Adrenal gland (tissue), 12 donors: ENCODE results near the gene PLEKHS1. TPM values are rescaled to one million over a fixed set of nuclear protein-coding genes. Genes with fewer than 3 reads are reported as not detected.

Source experiments
- DNase-seq, 7 donors: peaks; one replicate each; pipeline ENCODE4 v3.0.0-alpha.2; 2019 to 2020
- H3K27ac ChIP-seq, 5 donors: fragments of 200-600 bp; sonication (generic) in 4 of 5; 1 replicate in 3 of 5; 2 replicates in 2 of 5; pipeline versions ENCODE4 v1.5.1 to v1.8.0; 2016 to 2020; ENCODE audit warnings: mild to moderate bottlenecking in 1 of 5
- H3K27me3 ChIP-seq: fragments of 200-600 bp; 2 replicates; pipeline ENCODE4 v1.8.0; 2021
- H3K36me3 ChIP-seq, 2 donors: fragments of 200-600 bp; replicated peaks in 1 of 2; 1 replicate in 1 of 2; 2 replicates in 1 of 2; pipeline versions ENCODE4 v1.5.1 to v1.8.0; 2018 to 2022
- H3K4me1 ChIP-seq, 2 donors: fragments of 200-600 bp; replicated peaks in 1 of 2; 1 replicate in 1 of 2; 2 replicates in 1 of 2; pipeline versions ENCODE4 v1.5.1 to v1.8.0; 2018 to 2021
- H3K4me3 ChIP-seq, 4 donors: fragments of 200-600 bp; sonication (generic) in 3 of 4; one replicate each; pipeline ENCODE4 v1.5.1; 2016 to 2018
- H3K9me3 ChIP-seq, 3 donors: fragments of 200-600 bp; sonication (generic) in 1 of 3; replicated peaks in 1 of 3; 1 replicate in 2 of 3; 2 replicates in 1 of 3; pipeline versions ENCODE4 v1.5.1 to v1.8.0; 2016 to 2021
- CTCF ChIP-seq, 6 experiments: fragments of 450-650 bp in 4 of 6; fragments of 200-600 bp in 2 of 6; sonication (generic) in 1 of 6; IDR thresholded peaks; 1 replicate in 5 of 6; 2 replicates in 1 of 6; pipeline versions ENCODE4 v1.5.1 to v1.8.0; 2016 to 2021; ENCODE audit warnings: antibody characterized with exemption in 6 of 6, mild to moderate bottlenecking in 2 of 6, moderate library complexity in 1 of 6
- POLR2A ChIP-seq, 2 donors: fragments of 450-650 bp; IDR thresholded peaks; one replicate each; pipeline ENCODE4 v1.6.1; 2017; ENCODE audit warnings: antibody characterized with exemption in 2 of 2, mild to moderate bottlenecking in 2 of 2, moderate library complexity in 1 of 2
- WGBS, 4 donors: extraction: QIAGEN DNeasy Blood & Tissue Kit in 2 of 4; methylation state at CpG; one replicate each; pipeline versions ENCODE4 v1.1.5 to v1.1.7; 2013 to 2017; 5-methylcytosine and 5-hydroxymethylcytosine counted together
- intact Hi-C, 2 donors: fragments of 100-400 bp; cut with DNase I; formaldehyde crosslinking; loops; one replicate each; pipeline versions ENCODE4 v1.14.1 to v1.15.0; 2022 to 2023
- polyA plus RNA-seq, 3 donors: library from polyadenylated mRNA; stranded (reverse); fragments of 200-250 nt in 2 of 3; fragments of 350-450 nt in 1 of 3; fragmentation: Illumina TruSeq in 1 of 3; extraction: RNeasy Lipid Tissue Mini Kit (QIAGEN cat#74804) in 1 of 3; gene quantifications; one replicate each; pipeline ENCODE4 v1.2.3, GENCODE V29; 2013 to 2014
- total RNA-seq, 9 donors: library from RNA; depleted of rRNA in 4 of 9; stranded (reverse); fragments of >200 nt in 4 of 9; fragments of 120-200 nt in 1 of 9; fragmentation: NEBNext Ultra II Directional in 1 of 9; extraction: Animal tissue kit (Norgen Biotek cat#: 25700) in 1 of 9; gene quantifications; one replicate each; pipeline versions ENCODE4 v1.1.0 to v1.2.4, GENCODE V29; 2013 to 2023
- donor health status: healthy with polysubstance abuse.
- donor health status: Bipolar disorder and iron deficiency.
- donor health status: DM: yes; HTN: yes; CAD: no.
- donor health status: DM: no; HTN: no; CAD: no.
- donor health status: DM: no; HTN: no; CAD: no.
- donor health status: DM: yes; HTN: yes; CAD: no.

Gene PLEKHS1
- total and polyA plus RNA-seq, 12 donors = 0.13 TPM; not detected in 11

DNA sequence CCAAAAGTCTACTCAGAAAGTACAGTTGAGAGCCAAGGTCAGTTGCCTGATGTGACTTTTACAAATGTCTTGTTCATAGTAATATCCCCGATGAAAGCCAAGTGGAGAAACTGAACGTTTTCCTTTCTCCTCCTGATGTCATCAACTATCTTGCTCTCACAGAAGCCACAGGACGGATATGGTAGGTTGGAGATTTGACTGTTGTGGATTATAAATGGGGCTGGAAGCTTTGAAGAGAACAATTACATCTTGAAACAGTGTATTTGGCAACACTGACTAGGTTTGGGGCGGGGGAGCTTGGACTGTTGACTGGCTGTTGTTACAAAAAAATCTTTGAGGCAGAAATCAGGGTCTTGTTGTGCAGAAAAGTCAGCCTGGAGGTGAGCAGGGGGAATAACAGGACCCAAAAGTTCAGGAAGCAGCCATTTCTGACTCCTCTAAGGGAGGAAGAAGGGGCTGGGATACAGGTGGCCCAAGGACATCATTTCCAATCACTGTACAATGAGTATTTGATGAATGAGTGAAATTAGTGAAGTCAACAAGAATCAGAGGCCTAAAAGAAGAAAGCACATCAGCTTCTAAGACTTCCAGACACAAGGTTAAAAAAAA is 24.3 kb downstream of the PLEKHS1 start:
- 38 to 44% (median 41%) methylated on average over 4 of the region's 4 CpGs for WGBS, 4 donors

GRCh38 chr10:113776553-113776952 is 25.1 kb downstream of the PLEKHS1 start:
- TF ChIP-seq POLR2A (IDR thresholded peaks at IDR 0.05) = no peak
- Histone ChIP-seq H3K36me3 (no peaks in the 10 kb centered on the region), H3K27me3 (peaks cover 3% of the 10 kb centered on the region), H3K9me3 (no peaks in the 10 kb centered on the region), H3K4me1 (no peaks in the 10 kb centered on the region), H3K27ac (no peak overlapping the region), H3K4me3 (no peak overlapping the region)
- intact Hi-C loops = no loop called here
- no peak for DNase-seq
- 82 to 94% (median 89%) methylated on average over 1 of the region's 1 CpG for WGBS, 4 donors

More for the DNA sequence above, 24.3 kb downstream of the PLEKHS1 start:
- intact Hi-C loops = no loop called here
- Histone ChIP-seq H3K4me1 (no peaks in the 10 kb centered on the region), H3K9me3 (no peaks in the 10 kb centered on the region), H3K36me3 (no peaks in the 10 kb centered on the region), H3K27me3 (peaks cover 3% of the 10 kb centered on the region), H3K27ac (no peak overlapping the region), H3K4me3 (no peak overlapping the region)
- DNase-seq = no peak
- TF ChIP-seq CTCF (IDR thresholded peaks at IDR 0.05) (no peak), POLR2A (IDR thresholded peaks at IDR 0.05) (no peak)

GRCh38 chr10:113780681-113781250 is 29.3 kb downstream of the PLEKHS1 start:
- no peak for DNase-seq
- Histone ChIP-seq H3K9me3 (no peaks in the 10 kb centered on the region), H3K4me3 (no peak overlapping the region), H3K27ac (no peak overlapping the region), H3K4me1 (no peaks in the 10 kb centered on the region), H3K27me3 (no peaks in the 10 kb centered on the region), H3K36me3 (no peaks in the 10 kb centered on the region)
- 63 to 90% (median 71%) methylated on average over 1 to 3 of the region's 3 CpGs for WGBS, 4 donors
- intact Hi-C loops = no loop called here
- TF ChIP-seq POLR2A (IDR thresholded peaks at IDR 0.05) (no peak), CTCF (IDR thresholded peaks at IDR 0.05) (no peak)

- intact Hi-C loops = no loop called here
- H3K4me3 ChIP-seq = no peak overlapping the region
- TF ChIP-seq POLR2A (IDR thresholded peaks at IDR 0.05) (no peak), CTCF (IDR thresholded peaks at IDR 0.05) (no peak)
These were observed 30.9 kb downstream of the PLEKHS1 start for GRCh38 chr10:113782367-113782766.

More at GRCh38 chr10:113782367-113782766, 30.9 kb downstream of the PLEKHS1 start:
- no peak overlapping the region for H3K27ac ChIP-seq
- H3K27me3 ChIP-seq = no peaks in the 10 kb centered on the region
- WGBS, 4 donors = 70 to 81% (median 74%) methylated on average over 14 of the region's 14 CpGs
- no peak for DNase-seq
- H3K9me3 ChIP-seq = no peaks in the 10 kb centered on the region
- H3K4me1 ChIP-seq = no peaks in the 10 kb centered on the region
- H3K36me3 ChIP-seq = no peaks in the 10 kb centered on the region
